K562 (cell line): ENCODE data around the gene SPZ1. TPM values are rescaled to one million over a fixed set of nuclear protein-coding genes. Genes with fewer than 3 reads are reported as not detected.

Experiments
- ATAC-seq: fragments of 200-7000 bp; cut with Tn5 transposase; 3 replicates; pipeline ENCODE4 v1.9.1; 2020; ENCODE audit warnings: moderate library complexity
- BruUV-seq: library from RNA; stranded (reverse); fragments of 400-500 nt; replicated peaks from 2 replicates; lab custom pipeline; 2021; lab: Mats Ljungman, UMichigan
- CTCF ChIA-PET: fragments of 300-600 bp; formaldehyde crosslinking; extraction: SDS; loops from one replicate; lab custom pipeline; 2021; ENCODE audit warnings: low intra/inter-chr PET ratio; lab: Yijun Ruan, JAX
- POLR2A ChIA-PET: fragments of 300-600, 350-650 bp; sonication (Branson Sonifier 250); formaldehyde crosslinking; extraction: SDS; loops from one replicate; lab custom pipeline; 2021; ENCODE audit warnings: antibody characterized with exemption, inconsistent platforms; lab: Yijun Ruan, JAX
- DNase-seq, 4 experiments: peaks; one replicate each; pipeline versions ENCODE4 v3.0.0 to v3.0.0-alpha.2; 2011 to 2018; ENCODE audit warnings: low spot score in 3 of 4, mixed read lengths in 3 of 4; ENCODE audit errors: extremely low read depth in 1 of 4
- FAIRE-seq: peaks from 2 replicates; lab custom pipeline; 2011; peaks lifted over from hg19 to GRCh38; lab: Jason Lieb, UNC
- H2AFZ ChIP-seq: 2 replicates; pipeline ENCODE4 v1.6.0; 2011; ENCODE audit warnings: low read depth, low read length, control low read depth, inconsistent platforms
- H3K27ac ChIP-seq: fragments of 200-600 bp; 3 replicates; pipeline ENCODE4 v1.8.0; 2011; ENCODE audit warnings: low read depth, mild to moderate bottlenecking, control low read depth, inconsistent platforms, low read length, moderate library complexity, mixed read lengths; ENCODE audit errors: extremely low read depth
- H3K27me3 ChIP-seq, 2 experiments: fragments of 300-600 bp in 1 of 2; 2 replicates in 1 of 2; 3 replicates in 1 of 2; pipeline versions ENCODE4 v1.6.0 to v1.8.0; 2011; ENCODE audit warnings: inconsistent platforms in 2 of 2, low read length in 2 of 2, mild to moderate bottlenecking in 1 of 2, mixed read lengths in 1 of 2, moderate library complexity in 1 of 2; ENCODE audit not compliant: control insufficient read depth in 2 of 2, insufficient read depth in 2 of 2
- H3K36me3 ChIP-seq: fragments of 300-600 bp; 3 replicates; pipeline ENCODE4 v1.8.0; 2011; ENCODE audit warnings: mild to moderate bottlenecking, low read length, inconsistent platforms; ENCODE audit not compliant: control insufficient read depth, insufficient read depth
- H3K4me1 ChIP-seq, 2 experiments: fragments of 200-600 bp in 1 of 2; replicated peaks in 1 of 2; 2 replicates in 1 of 2; 3 replicates in 1 of 2; pipeline versions ENCODE4 v1.5.1 to v1.8.0; 2011; ENCODE audit warnings: inconsistent platforms in 2 of 2, low read length in 2 of 2, mild to moderate bottlenecking in 1 of 2, mixed read lengths in 1 of 2, moderate library complexity in 1 of 2; ENCODE audit not compliant: control insufficient read depth in 2 of 2, insufficient read depth in 2 of 2
- H3K4me2 ChIP-seq: 2 replicates; pipeline ENCODE4 v1.6.1; 2011; ENCODE audit warnings: low read length, control low read depth, inconsistent platforms, mixed read lengths; ENCODE audit not compliant: insufficient read depth
- H3K4me3 ChIP-seq: fragments of 200-600 bp; sonication (generic), shearing (Covaris generic); 2 replicates; pipeline ENCODE4 v1.5.1; 2016; ENCODE audit warnings: control low read depth, inconsistent platforms
- H3K79me2 ChIP-seq: fragments of 200-600 bp; 3 replicates; pipeline ENCODE4 v1.8.0; 2011; ENCODE audit warnings: low read length, inconsistent platforms; ENCODE audit not compliant: control insufficient read depth, insufficient read depth
- H3K9ac ChIP-seq, 2 experiments: 2 replicates each; pipeline versions ENCODE4 v1.6.0 to v1.6.1; 2011; ENCODE audit warnings: low read depth in 2 of 2, low read length in 2 of 2, control low read depth in 1 of 2, inconsistent platforms in 1 of 2, mild to moderate bottlenecking in 1 of 2, mixed read lengths in 1 of 2; ENCODE audit not compliant: insufficient read depth in 1 of 2
- H3K9me1 ChIP-seq: one replicate; pipeline ENCODE4 v1.6.0; 2011; ENCODE audit warnings: inconsistent platforms, mild to moderate bottlenecking, low read length, moderate library complexity; ENCODE audit not compliant: control insufficient read depth, insufficient read depth
- H3K9me3 ChIP-seq: replicated peaks from 2 replicates; pipeline ENCODE4 v1.5.1; 2011; ENCODE audit warnings: low read depth, low read length, inconsistent platforms; ENCODE audit not compliant: control insufficient read depth, insufficient read depth
- H4K20me1 ChIP-seq: replicated peaks from 2 replicates; pipeline ENCODE4 v1.6.1; 2011; ENCODE audit warnings: low read length, inconsistent platforms, mixed read lengths; ENCODE audit not compliant: control insufficient read depth, insufficient read depth
- BRF1 ChIP-seq: IDR thresholded peaks from 3 replicates; pipeline ENCODE4 v1.6.1; 2011; ENCODE audit warnings: borderline replicate concordance, mild to moderate bottlenecking; ENCODE audit not compliant: insufficient read length; ENCODE audit errors: extremely low read depth
- C11orf30 ChIP-seq: fragments of 450-650 bp; IDR thresholded peaks from 2 replicates; pipeline ENCODE4 v1.6.1; 2016; ENCODE audit warnings: low read depth, mild to moderate bottlenecking
- PHF20 ChIP-seq: fragments of 450-650 bp; IDR thresholded peaks from 2 replicates; pipeline ENCODE4 v1.6.1; 2018; ENCODE audit not compliant: partially characterized antibody
- RBM34 ChIP-seq: fragments of 200-400 bp; formaldehyde crosslinking; IDR thresholded peaks from 2 replicates; pipeline ENCODE4 v1.6.1; 2018; ENCODE audit warnings: low read length, borderline replicate concordance; ENCODE audit not compliant: insufficient read depth
- RHOXF2B ChIP-seq: fragments of 250-450 bp; sonication (Bioruptor Pico); conservative IDR thresholded peaks from 2 replicates; pipeline ENCODE4 v1.5.1; 2021
- SMARCE1 ChIP-seq: fragments of 450-650 bp; IDR thresholded peaks from 2 replicates; pipeline ENCODE4 v1.7.1; 2016; ENCODE audit warnings: mild to moderate bottlenecking
- ZNF133 ChIP-seq: fragments of 250-450 bp; sonication (Bioruptor Pico); IDR thresholded peaks from 2 replicates; pipeline ENCODE4 v1.4.0; 2020; ENCODE audit warnings: mild to moderate bottlenecking
- ZNF134 ChIP-seq: fragments of 250-450 bp; sonication (Bioruptor Pico); conservative IDR thresholded peaks from 2 replicates; pipeline ENCODE4 v1.4.0; 2020
- ZNF224 ChIP-seq: sonication (generic); formaldehyde crosslinking; IDR thresholded peaks from 2 replicates; pipeline ENCODE4 v1.8.0; 2022; ENCODE audit warnings: mild to moderate bottlenecking, missing genetic modification reagents
- ZNF316 ChIP-seq: fragments of 450-650 bp; IDR thresholded peaks from 2 replicates; pipeline ENCODE4 v1.6.1; 2016
- ZNF76 ChIP-seq: fragments of 250-450 bp; sonication (Bioruptor Pico); IDR thresholded peaks from 2 replicates; pipeline ENCODE4 v1.4.0; 2020; ENCODE audit warnings: mild to moderate bottlenecking, moderate library complexity, borderline replicate concordance
- WGBS: fragments of 100-300 bp; shearing (Covaris generic); methylation state at CpG from one replicate; pipeline ENCODE4 v1.1.6; 2016; ENCODE audit warnings: low coverage, mixed read lengths; ENCODE audit not compliant: insufficient coverage; ENCODE audit errors: missing lambda C conversion rate; 5-methylcytosine and 5-hydroxymethylcytosine counted together
- in situ Hi-C: fragments of 300-500 bp; cut with MboI; formaldehyde crosslinking; loops from 4 replicates; pipeline ENCODE4 v1.15.0; 2018; ENCODE audit warnings: inconsistent platforms, mixed read lengths
- intact Hi-C: fragments of 100-400 bp; cut with micrococcal nuclease; formaldehyde crosslinking; loops from 2 replicates; pipeline ENCODE4 v1.14.2; 2022
- polyA plus RNA-seq, 8 experiments: library from polyadenylated mRNA; depleted of rRNA in 4 of 8; stranded (reverse) in 5 of 8; unstranded in 3 of 8; fragments of >200 nt; fragmentation: Nextera tagmentation in 2 of 8; fragmentation: Illumina TruSeq in 1 of 8; extraction: Ambion mirVana in 2 of 8; extraction: Trizol in 1 of 8; gene quantifications; 2 replicates each; pipeline versions ENCODE4 v1.2.1 to v1.2.3, GENCODE V29; 2011 to 2014; ENCODE audit warnings: inconsistent platforms in 1 of 8, missing spikeins in 1 of 8
- total RNA-seq, 7 experiments: library from RNA; depleted of rRNA in 6 of 7; stranded (reverse); fragments of >200 nt in 6 of 7; fragmentation: Illumina TruSeq in 2 of 7; extraction: Trizol in 2 of 7; gene quantifications; 2 replicates each; pipeline versions ENCODE4 v1.2.1 to v1.2.3, GENCODE V29; 2011 to 2021; ENCODE audit warnings: low replicate concordance in 1 of 7

The SPZ1 gene
- total and polyA plus RNA-seq, 9 of the 15 experiments (the other 6 are each of a cell fraction or from before 2014, with no cell fraction given), result not detected

DNA sequence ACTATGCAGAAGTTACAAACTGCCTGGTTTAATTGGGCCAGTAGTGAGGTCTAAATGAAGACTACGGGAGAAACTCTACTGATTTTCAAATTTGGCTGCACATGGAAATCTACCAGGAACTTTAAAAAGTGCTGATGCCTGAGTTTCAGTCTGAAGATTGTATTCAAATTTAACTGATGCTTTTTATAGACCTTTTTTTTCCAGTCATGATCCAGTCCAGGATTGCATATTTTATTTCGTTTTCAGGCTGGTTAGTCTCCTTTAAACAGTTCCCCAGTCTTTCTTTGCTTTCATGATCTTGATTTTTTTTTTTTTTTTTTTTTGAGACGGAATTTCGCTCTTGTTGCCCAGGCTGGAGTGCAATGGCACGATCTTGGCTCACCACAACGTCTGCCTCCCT is 23.7 kb upstream of the SPZ1 start:
- H3K4me2 ChIP-seq, result no peak overlapping the region
- no peaks in the 10 kb centered on the region for H3K9me1 ChIP-seq
- 2% methylated on average over 4 of the region's 6 CpGs for WGBS
- no peak overlapping the region for H3K4me3 ChIP-seq
- no TSS peak for BruUV-seq
- no peak for DNase-seq
- no peaks in the 10 kb centered on the region for H3K36me3 ChIP-seq
- no peaks in the 10 kb centered on the region; a peak in 1 of 5 replicates for H3K4me1 ChIP-seq
- no peaks in the 10 kb centered on the region for H4K20me1 ChIP-seq
- no peaks in the 10 kb centered on the region for H3K9me3 ChIP-seq
- in situ Hi-C loops, result loop anchor here (5.0 kb wide), 1 partner anchor 204 kb away; no protein-coding TSS in a partner anchor
- no peak for ATAC-seq
- TF ChIP-seq RBM34 (no peak), ZNF316 (peak; percentile 47), C11orf30 (0 out of 2 replicates have a peak, but pooled peaks have one; percentile 15), ZNF224 (no peak)
- intact Hi-C loops, result no loop called here
- no peak overlapping the region for H3K27ac ChIP-seq
- no peak for FAIRE-seq
- no peak overlapping the region for H3K9ac ChIP-seq
- H3K27me3 ChIP-seq, result peaks cover 25 to 37% of the 10 kb centered on the region in 2 experiments
- POLR2A ChIA-PET, result no interaction called here
- no peak overlapping the region for H2AFZ ChIP-seq
- CTCF ChIA-PET, result interaction anchor here (0.6 kb wide), 1 partner anchor 202 kb away, joined by 4 read pairs; no protein-coding TSS in a partner anchor
- H3K79me2 ChIP-seq, result no peaks in the 10 kb centered on the region

DNA sequence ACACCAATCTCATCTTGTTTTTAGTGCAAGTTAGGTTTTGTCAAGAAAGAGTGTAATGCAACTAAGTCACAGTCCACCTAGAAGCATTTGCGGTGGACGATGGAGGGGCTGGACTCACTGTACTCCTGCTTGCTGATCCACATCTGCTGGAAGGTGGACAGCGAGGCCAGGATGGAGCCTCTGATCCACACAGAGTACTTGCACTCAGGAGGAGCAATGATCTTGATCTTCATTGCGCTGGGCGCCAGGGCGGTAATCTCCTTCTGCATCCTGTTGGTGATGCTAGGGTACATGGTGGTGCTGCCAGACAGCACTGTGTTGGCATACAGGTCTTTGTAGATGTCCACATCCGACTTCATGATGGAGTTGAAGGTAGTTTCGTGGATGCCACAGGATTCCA is 20.2 kb upstream of the SPZ1 start:
- ATAC-seq (no peak), DNase-seq (no peak), FAIRE-seq (no peak)
- Histone ChIP-seq H3K27me3 (peaks cover 19 to 37% of the 10 kb centered on the region in 2 experiments), H3K4me2 (no peak overlapping the region), H3K27ac (no peak overlapping the region), H3K9me3 (no peaks in the 10 kb centered on the region), H3K36me3 (no peaks in the 10 kb centered on the region), H3K79me2 (no peaks in the 10 kb centered on the region), H3K4me1 (no peaks in the 10 kb centered on the region; a peak in 1 of 5 replicates), H3K4me3 (no peak overlapping the region), H2AFZ (no peak overlapping the region), H3K9ac (no peak overlapping the region), H3K9me1 (no peaks in the 10 kb centered on the region), H4K20me1 (no peaks in the 10 kb centered on the region)
- 22% methylated on average over 7 of the region's 8 CpGs for WGBS
- intact Hi-C loops, result no loop called here
- BruUV-seq, result no TSS peak
- ChIA-PET CTCF (no interaction called here), POLR2A (interaction anchor here (0.8 kb wide), 1 partner anchor 10 kb away, joined by 4 read pairs; no protein-coding TSS in a partner anchor)
- in situ Hi-C loops, result loop anchor here (5.0 kb wide), 1 partner anchor 207 kb away; no protein-coding TSS in a partner anchor
- TF ChIP-seq SMARCE1 (no peak), ZNF133 (CRISPR knock-in tag) (no peak), PHF20 (no peak), RHOXF2B (CRISPR knock-in tag) (no peak), ZNF134 (CRISPR knock-in tag) (no peak), ZNF76 (CRISPR knock-in tag) (no peak), BRF1 (no peak)
